Keratinocyte (primary cell): Measurements from ENCODE around the gene KCNJ9. TPM values are rescaled to one million over a fixed set of nuclear protein-coding genes. Genes with fewer than 3 reads are reported as not detected.
"Not testable (repeated sequence)": the region's sequence is repeated elsewhere in the genome, so short reads cannot be mapped to it uniquely, and the experiment has no call there.

Experiments used
- DNase-seq: peaks from one replicate; pipeline ENCODE4 v3.0.0-alpha.2; 2011; ENCODE audit warnings: low read depth, missing footprints, low spot score
- FAIRE-seq: peaks from 2 replicates; lab custom pipeline; 2011; peaks lifted over from hg19 to GRCh38; lab: Jason Lieb, UNC
- H2AFZ ChIP-seq: 2 replicates; pipeline ENCODE4 v1.6.0; 2012; ENCODE audit warnings: low read length, control low read depth, inconsistent platforms; ENCODE audit not compliant: control insufficient read depth
- H3K27ac ChIP-seq: 2 replicates; pipeline ENCODE4 v1.5.1; 2011; ENCODE audit warnings: low read length; ENCODE audit not compliant: control insufficient read depth, insufficient read depth
- H3K27me3 ChIP-seq: 3 replicates; pipeline ENCODE4 v1.6.0; 2011; ENCODE audit warnings: low read length; ENCODE audit not compliant: control insufficient read depth, insufficient read depth; ENCODE audit errors: extremely low read depth
- H3K36me3 ChIP-seq, 2 experiments: 2 replicates in 1 of 2; 3 replicates in 1 of 2; pipeline ENCODE4 v1.5.1; 2011; ENCODE audit warnings: low read length in 2 of 2, mild to moderate bottlenecking in 1 of 2; ENCODE audit not compliant: control insufficient read depth in 2 of 2, insufficient read depth in 2 of 2; ENCODE audit errors: extremely low read depth in 1 of 2
- H3K4me1 ChIP-seq: 3 replicates; pipeline ENCODE4 v1.5.1; 2011; ENCODE audit warnings: low read length; ENCODE audit not compliant: control insufficient read depth, insufficient read depth; ENCODE audit errors: extremely low read depth
- H3K4me2 ChIP-seq: 3 replicates; pipeline ENCODE4 v1.6.0; 2011; ENCODE audit warnings: low read depth, low read length; ENCODE audit not compliant: control insufficient read depth, insufficient read depth; ENCODE audit errors: extremely low read depth
- H3K4me3 ChIP-seq, 3 experiments: fragments of 200-600 bp in 1 of 3; sonication (generic) in 1 of 3; 2 replicates in 2 of 3; 3 replicates in 1 of 3; pipeline ENCODE4 v1.5.1; 2011 to 2016; ENCODE audit warnings: low read length in 3 of 3, mild to moderate bottlenecking in 3 of 3, control low read depth in 2 of 3, inconsistent platforms in 1 of 3, low read depth in 1 of 3, mixed read lengths in 1 of 3, mixed run types in 1 of 3, moderate library complexity in 1 of 3; ENCODE audit not compliant: control insufficient read depth in 2 of 3, insufficient read depth in 2 of 3; ENCODE audit errors: extremely low read depth in 1 of 3
- H3K79me2 ChIP-seq: 2 replicates; pipeline ENCODE4 v1.6.0; 2012; ENCODE audit warnings: low read length; ENCODE audit not compliant: control insufficient read depth, insufficient read depth
- H3K9ac ChIP-seq: 3 replicates; pipeline ENCODE4 v1.6.0; 2011; ENCODE audit warnings: low read length; ENCODE audit not compliant: control insufficient read depth, insufficient read depth; ENCODE audit errors: extremely low read depth
- H3K9me1 ChIP-seq: 3 replicates; pipeline ENCODE4 v1.6.0; 2011; ENCODE audit warnings: low read length; ENCODE audit not compliant: control insufficient read depth, insufficient read depth; ENCODE audit errors: extremely low read depth
- H3K9me3 ChIP-seq: 2 replicates; pipeline ENCODE4 v1.5.1; 2012; ENCODE audit warnings: low read depth, low read length; ENCODE audit not compliant: control insufficient read depth
- H4K20me1 ChIP-seq: 3 replicates; pipeline ENCODE4 v1.6.0; 2011; ENCODE audit warnings: low read length; ENCODE audit not compliant: control insufficient read depth, insufficient read depth; ENCODE audit errors: extremely low read depth
- EZH2 ChIP-seq: IDR thresholded peaks from one replicate; pipeline ENCODE4 v1.6.1; 2012; ENCODE audit warnings: inconsistent platforms, mild to moderate bottlenecking, low read length, moderate library complexity
- dilution Hi-C: fragments of 300-500 bp; cut with MboI; formaldehyde crosslinking; loops from one replicate; pipeline ENCODE4 v1.7.0; 2020; ENCODE audit warnings: low sequenced_read_pairs; ENCODE audit not compliant: extremely low pct_ligation_motif_present
- polyA plus RNA-seq, 5 experiments: library from polyadenylated mRNA; depleted of rRNA in 3 of 5; stranded (reverse) in 3 of 5; stranded (forward) in 1 of 5; unstranded in 1 of 5; fragments of >200 nt; gene quantifications; 1 replicate in 1 of 5; 2 replicates in 3 of 5; 3 replicates in 1 of 5; pipeline versions ENCODE4 v1.2.1 to v1.2.3, GENCODE V29; 2011 to 2012; ENCODE audit warnings: missing spikeins in 2 of 5, low read depth in 1 of 5, low replicate concordance in 1 of 5
- TF ChIP-seq, protein P1 (sequence below), 3 experiments: IDR thresholded peaks in 1 of 3; conservative IDR thresholded peaks in 1 of 3; optimal IDR thresholded peaks in 1 of 3; 2 replicates in 2 of 3; 3 replicates in 1 of 3; pipeline versions ENCODE3 to v1.5.1; 2011; ENCODE audit warnings: low read length in 3 of 3, mild to moderate bottlenecking in 3 of 3, moderate library complexity in 2 of 3, control low read depth in 1 of 3, inconsistent platforms in 1 of 3; ENCODE audit not compliant: insufficient read depth in 2 of 3; ENCODE audit errors: extremely low read depth in 1 of 3

Gene KCNJ9
- polyA plus RNA-seq, 1 donor (not counting 4 experiments of a cell fraction or from before 2014, with no cell fraction given), result not detected

DNA sequence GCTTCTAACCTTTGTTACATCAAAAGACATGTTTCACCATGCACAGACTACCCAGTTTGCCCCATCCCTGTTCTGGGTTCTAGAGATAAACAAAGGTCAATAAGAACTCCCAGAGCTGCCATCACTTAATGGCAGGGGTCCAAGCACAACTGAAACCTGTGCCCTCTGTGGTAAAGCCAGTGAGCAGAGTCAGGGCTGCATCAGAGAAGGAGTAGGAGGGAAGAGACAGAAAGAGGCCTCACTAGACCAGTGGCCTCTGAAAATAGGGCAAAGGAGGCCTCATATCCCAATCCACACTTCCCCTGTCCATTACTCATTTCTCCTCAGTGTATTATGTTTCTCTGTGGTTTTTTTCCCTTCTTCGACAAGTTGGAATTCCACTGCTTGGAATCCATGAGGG lies 44.4 kb downstream of the KCNJ9 start:
- dilution Hi-C loops, result no loop called here
- Histone ChIP-seq H4K20me1 (no peaks in the 10 kb centered on the region), H3K36me3 (no peaks in the 10 kb centered on the region), H3K27ac (no peak overlapping the region), H3K4me2 (no peak overlapping the region), H3K9me3 (no peaks in the 10 kb centered on the region), H3K4me3 (no peak overlapping the region), H3K79me2 (no peaks in the 10 kb centered on the region), H3K9ac (no peak overlapping the region), H3K9me1 (no peaks in the 10 kb centered on the region), H3K27me3 (peaks cover 7% of the 10 kb centered on the region), H2AFZ (no peak overlapping the region), H3K4me1 (peaks cover 20% of the 10 kb centered on the region)
- TF ChIP-seq, protein P1, sequence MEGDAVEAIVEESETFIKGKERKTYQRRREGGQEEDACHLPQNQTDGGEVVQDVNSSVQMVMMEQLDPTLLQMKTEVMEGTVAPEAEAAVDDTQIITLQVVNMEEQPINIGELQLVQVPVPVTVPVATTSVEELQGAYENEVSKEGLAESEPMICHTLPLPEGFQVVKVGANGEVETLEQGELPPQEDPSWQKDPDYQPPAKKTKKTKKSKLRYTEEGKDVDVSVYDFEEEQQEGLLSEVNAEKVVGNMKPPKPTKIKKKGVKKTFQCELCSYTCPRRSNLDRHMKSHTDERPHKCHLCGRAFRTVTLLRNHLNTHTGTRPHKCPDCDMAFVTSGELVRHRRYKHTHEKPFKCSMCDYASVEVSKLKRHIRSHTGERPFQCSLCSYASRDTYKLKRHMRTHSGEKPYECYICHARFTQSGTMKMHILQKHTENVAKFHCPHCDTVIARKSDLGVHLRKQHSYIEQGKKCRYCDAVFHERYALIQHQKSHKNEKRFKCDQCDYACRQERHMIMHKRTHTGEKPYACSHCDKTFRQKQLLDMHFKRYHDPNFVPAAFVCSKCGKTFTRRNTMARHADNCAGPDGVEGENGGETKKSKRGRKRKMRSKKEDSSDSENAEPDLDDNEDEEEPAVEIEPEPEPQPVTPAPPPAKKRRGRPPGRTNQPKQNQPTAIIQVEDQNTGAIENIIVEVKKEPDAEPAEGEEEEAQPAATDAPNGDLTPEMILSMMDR (optimal IDR thresholded peaks at IDR 0.05 in 1 of 3, IDR thresholded peaks at IDR 0.05 in 1 of 3, conservative IDR thresholded peaks at IDR 0.05 in 1 of 3; ENCODE audit: extremely low read depth in 1 of 3, insufficient read depth in 2 of 3, low read length in 3 of 3), result no peak
- no peak for TF ChIP-seq EZH2
- FAIRE-seq, result no peak
- no peak for DNase-seq

DNA sequence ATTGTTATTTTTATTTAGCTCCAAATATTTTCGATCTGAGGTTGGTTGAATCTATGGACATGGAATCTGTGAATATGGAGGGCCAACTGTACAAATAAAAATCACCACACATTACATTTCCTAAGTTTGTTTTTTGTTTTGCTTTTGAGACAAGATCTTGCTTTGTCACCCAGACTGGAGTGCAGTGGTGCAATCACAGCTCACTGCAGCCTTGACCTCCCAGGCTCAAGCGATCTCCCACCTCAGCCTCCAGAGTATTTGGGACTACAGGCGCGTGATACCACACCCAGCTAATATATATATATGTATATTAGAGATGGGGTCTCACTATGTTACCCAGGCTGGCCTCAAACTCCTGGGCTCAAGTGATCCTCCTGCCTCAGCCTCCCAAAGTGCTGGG lies 45.0 kb downstream of the KCNJ9 start:
- not testable (repeated sequence) for H3K4me2 ChIP-seq, H3K9ac ChIP-seq

DNA sequence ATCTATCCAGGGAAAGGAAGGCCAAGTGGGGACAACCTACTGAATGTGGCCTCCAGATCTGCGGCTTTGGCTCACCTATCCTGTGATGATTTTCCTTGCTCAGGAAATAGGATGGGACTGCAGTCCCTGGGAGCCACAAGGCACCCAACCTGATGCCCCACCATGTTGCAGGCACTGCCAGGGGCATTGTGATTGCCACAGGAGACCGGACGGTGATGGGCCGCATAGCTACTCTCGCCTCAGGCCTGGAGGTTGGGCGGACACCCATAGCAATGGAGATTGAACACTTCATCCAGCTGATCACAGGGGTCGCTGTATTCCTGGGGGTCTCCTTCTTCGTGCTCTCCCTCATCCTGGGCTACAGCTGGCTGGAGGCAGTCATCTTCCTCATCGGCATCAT lies 46.0 kb downstream of the KCNJ9 start:
- Histone ChIP-seq H3K79me2 (no peaks in the 10 kb centered on the region), H3K9me3 (no peaks in the 10 kb centered on the region), H3K9me1 (no peaks in the 10 kb centered on the region), H4K20me1 (no peaks in the 10 kb centered on the region), H3K27ac (no peak overlapping the region), H2AFZ (no peak overlapping the region), H3K9ac (no peak overlapping the region), H3K4me3 (no peak overlapping the region), H3K4me2 (no peak overlapping the region), H3K27me3 (peaks cover 11% of the 10 kb centered on the region), H3K4me1 (peaks cover 20% of the 10 kb centered on the region), H3K36me3 (no peaks in the 10 kb centered on the region)
- FAIRE-seq, result no peak
- no peak for TF ChIP-seq EZH2
- TF ChIP-seq, protein P1 (optimal IDR thresholded peaks at IDR 0.05 in 1 of 3, IDR thresholded peaks at IDR 0.05 in 1 of 3, conservative IDR thresholded peaks at IDR 0.05 in 1 of 3; ENCODE audit: extremely low read depth in 1 of 3, insufficient read depth in 2 of 3, low read length in 3 of 3), result no peak
- DNase-seq, result no peak
- dilution Hi-C loops, result no loop called here

More for the DNA sequence above, 45.0 kb downstream of the KCNJ9 start:
- H3K9me3 ChIP-seq, H4K20me1 ChIP-seq, H3K9me1 ChIP-seq, DNase-seq, dilution Hi-C loops, H3K27me3 ChIP-seq, H3K27ac ChIP-seq, FAIRE-seq, H3K4me3 ChIP-seq, H3K36me3 ChIP-seq, H3K79me2 ChIP-seq, H2AFZ ChIP-seq: not testable (repeated sequence)
- peaks cover 20% of the 10 kb centered on the region for H3K4me1 ChIP-seq
